EL (cell line): ENCODE data around the gene LDB3.

Experiments used
- DNase-seq: peaks from one replicate; pipeline ENCODE4 v3.0.0-alpha.2; 2016

LDB3 gene

GRCh38 chr10:86685893-86686632 is 17.8 kb downstream of the LDB3 start:
- no peak for DNase-seq

GRCh38 chr10:86686972-86687371 is 18.7 kb downstream of the LDB3 start:
- DNase-seq: no peak

GRCh38 chr10:86687750-86688149 is 19.4 kb downstream of the LDB3 start:
- DNase-seq: peak; percentile 67

GRCh38 chr10:86688398-86688921 is 20.1 kb downstream of the LDB3 start:
- DNase-seq: peak; percentile 72

GRCh38 chr10:86689146-86689545 is 20.8 kb downstream of the LDB3 start:
- no peak for DNase-seq

GRCh38 chr10:86690231-86690630 is 21.9 kb downstream of the LDB3 start:
- no peak for DNase-seq

- no peak for DNase-seq
Observed at GRCh38 chr10:86690657-86691084, 22.4 kb downstream of the LDB3 start.

GRCh38 chr10:86691333-86692022 is 23.2 kb downstream of the LDB3 start:
- DNase-seq: no peak

GRCh38 chr10:86692023-86692514 is 23.8 kb downstream of the LDB3 start:
- no peak for DNase-seq

- no peak for DNase-seq
Observed at GRCh38 chr10:86692664-86693063, 24.4 kb downstream of the LDB3 start.

- DNase-seq: no peak
Observed at GRCh38 chr10:86693275-86693674, 25.0 kb downstream of the LDB3 start.

- DNase-seq: peak; percentile 57
Observed at GRCh38 chr10:86693721-86694369, 25.5 kb downstream of the LDB3 start.

- DNase-seq: no peak
Observed at GRCh38 chr10:86698207-86698940, 30.1 kb downstream of the LDB3 start.

GRCh38 chr10:86699125-86699524 is 30.8 kb downstream of the LDB3 start:
- DNase-seq: no peak

GRCh38 chr10:86699541-86699940 is 31.2 kb downstream of the LDB3 start:
- no peak for DNase-seq

- no peak for DNase-seq
Observed at GRCh38 chr10:86699991-86700840, 31.9 kb downstream of the LDB3 start.

GRCh38 chr10:86700851-86701617 is 32.7 kb downstream of the LDB3 start:
- DNase-seq: no peak

- no peak for DNase-seq
Observed at GRCh38 chr10:86703176-86703575, 34.9 kb downstream of the LDB3 start.

- no peak for DNase-seq
Observed at GRCh38 chr10:86705139-86705538, 36.8 kb downstream of the LDB3 start.

- no peak for DNase-seq
Observed at GRCh38 chr10:86705905-86706304, 37.6 kb downstream of the LDB3 start.

GRCh38 chr10:86706401-86706841 is 38.1 kb downstream of the LDB3 start:
- DNase-seq: no peak
